Lower leg skin (tissue), 4 donors: ENCODE results near the gene RPTN. TPM values are rescaled to one million over a fixed set of nuclear protein-coding genes. Genes with fewer than 3 reads are reported as not detected.

ENCODE experiments used
- DNase-seq, 2 donors: peaks; one replicate each; pipeline ENCODE4 v3.0.0-alpha.2; 2019; ENCODE audit warnings: low spot score in 2 of 2
- H3K4me3 ChIP-seq: fragments of 200-600 bp; sonication (generic); 2 replicates; pipeline ENCODE4 v1.5.1; 2017; ENCODE audit warnings: mild to moderate bottlenecking, low read depth; ENCODE audit not compliant: poor library complexity, severe bottlenecking
- CTCF ChIP-seq, 3 donors: fragments of 450-650 bp; IDR thresholded peaks; one replicate each; pipeline ENCODE4 v1.5.1; 2016; ENCODE audit warnings: antibody characterized with exemption in 3 of 3, mild to moderate bottlenecking in 3 of 3, moderate library complexity in 2 of 3
- POLR2A ChIP-seq, 2 donors: fragments of 450-650 bp; IDR thresholded peaks; one replicate each; pipeline ENCODE4 v1.6.1; 2016 to 2017; ENCODE audit warnings: antibody characterized with exemption in 2 of 2, mild to moderate bottlenecking in 1 of 2, moderate library complexity in 1 of 2
- WGBS, 2 donors: methylation state at CpG; one replicate each; pipeline ENCODE4 v1.1.5; 2018; 5-methylcytosine and 5-hydroxymethylcytosine counted together
- intact Hi-C: fragments of 100-400 bp; cut with DNase I; formaldehyde crosslinking; loops from one replicate; pipeline ENCODE4 v1.15.0; 2023; ENCODE audit warnings: low total_unique reads
- total RNA-seq, 4 donors: library from RNA; depleted of rRNA; stranded (reverse); fragments of >200 nt; gene quantifications; one replicate each; pipeline ENCODE4 v1.1.0, GENCODE V29; 2016

RPTN gene
- total RNA-seq, 4 donors from 2014 or later = 17.3 to 30.4 (median 22.1) TPM

GRCh38 chr1:152112101-152112884 lies 46.7 kb downstream of the RPTN start:
- intact Hi-C loops = no loop called here
- DNase-seq = no peak
- 2% methylated on average over 46 to 53 of the region's 53 CpGs for WGBS, 2 donors
- TF ChIP-seq CTCF (IDR thresholded peaks at IDR 0.05) (no peak), POLR2A (IDR thresholded peaks at IDR 0.05) (no peak)
- peak overlapping the region; percentile 4 for H3K4me3 ChIP-seq

DNA sequence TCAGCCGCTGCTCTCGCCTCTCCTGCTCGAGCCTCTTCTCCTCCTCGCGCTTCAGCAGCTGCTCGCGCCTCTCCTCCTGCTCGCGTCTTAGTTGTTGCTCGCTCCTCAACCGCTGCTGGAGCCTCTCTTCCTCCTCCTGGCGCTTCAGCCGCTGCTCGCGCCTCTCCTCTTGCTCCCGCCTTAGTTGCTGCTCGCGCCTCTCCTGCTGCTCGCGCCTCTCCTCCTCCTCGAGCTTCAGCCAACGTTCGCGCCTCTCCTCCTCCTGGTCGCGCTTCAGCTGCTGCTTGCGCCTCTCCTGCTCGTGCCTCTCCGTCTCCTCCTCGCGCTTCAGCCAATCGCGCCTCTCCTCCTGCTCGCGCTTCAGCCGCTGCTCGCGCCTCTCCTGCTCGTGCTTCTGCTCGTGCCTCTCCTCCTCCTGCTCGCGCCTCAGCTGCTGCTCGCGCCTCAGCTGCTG lies 47.5 kb downstream of the RPTN start:
- TF ChIP-seq POLR2A (IDR thresholded peaks at IDR 0.05) (no peak), CTCF (IDR thresholded peaks at IDR 0.05) (no peak)
- 1 to 2% methylated on average over 41 to 44 of the region's 44 CpGs for WGBS, 2 donors
- intact Hi-C loops = no loop called here

GRCh38 chr1:152110860-152111514 lies 48.0 kb downstream of the RPTN start:
- peak overlapping the region; percentile 20 for H3K4me3 ChIP-seq
- TF ChIP-seq POLR2A (IDR thresholded peaks at IDR 0.05) (no peak), CTCF (IDR thresholded peaks at IDR 0.05) (no peak)
- 2% methylated on average over 60 of the region's 60 CpGs for WGBS, 2 donors
- intact Hi-C loops = no loop called here
- DNase-seq = no peak

More for the DNA sequence above, 47.5 kb downstream of the RPTN start:
- H3K4me3 ChIP-seq = no peak overlapping the region
- no peak for DNase-seq

DNA sequence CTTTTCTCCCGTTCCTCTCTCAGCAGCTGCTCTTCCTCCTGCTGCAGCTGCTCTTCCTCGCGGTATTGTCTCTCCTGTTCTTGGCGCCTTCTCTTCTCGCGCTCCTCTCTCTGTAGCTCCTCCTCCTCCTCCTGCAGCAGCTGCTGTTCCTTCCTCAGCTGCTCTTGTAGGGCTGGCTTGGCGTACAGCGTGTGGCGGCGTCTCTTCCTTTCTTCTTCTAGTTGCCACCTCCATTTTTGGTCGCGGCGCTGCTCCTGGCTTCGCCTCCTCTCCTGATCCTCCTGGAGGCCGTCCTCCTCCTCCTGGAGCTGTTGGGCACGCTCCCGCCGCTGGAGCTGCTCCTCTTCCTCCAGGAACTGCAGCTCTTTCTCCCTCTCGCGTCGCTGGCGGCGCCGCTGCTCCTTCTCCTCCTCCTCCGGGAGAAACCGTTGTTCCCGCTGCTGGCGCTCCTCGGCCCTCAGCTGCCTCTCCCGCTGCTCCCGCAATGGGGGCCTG lies 48.6 kb downstream of the RPTN start:
- WGBS, 2 donors = 1 to 2% methylated on average over 31 of the region's 31 CpGs
- intact Hi-C loops = no loop called here
- DNase-seq = no peak
- TF ChIP-seq POLR2A (IDR thresholded peaks at IDR 0.05) (no peak), CTCF (IDR thresholded peaks at IDR 0.05) (no peak)
- H3K4me3 ChIP-seq = peak overlapping the region; percentile 20

- intact Hi-C loops = no loop called here
- WGBS, 2 donors = 5 to 12% methylated on average over 15 of the region's 15 CpGs
- peak overlapping the region; percentile 20 for H3K4me3 ChIP-seq
- DNase-seq = no peak
- TF ChIP-seq CTCF (IDR thresholded peaks at IDR 0.05) (no peak), POLR2A (IDR thresholded peaks at IDR 0.05) (no peak)
These were observed 49.1 kb downstream of the RPTN start for GRCh38 chr1:152109998-152110294.
